LoVo (cell line): ENCODE data around the gene DNAJC5.
"Not testable (repeated sequence)": the region's sequence is repeated elsewhere in the genome, so short reads cannot be mapped to it uniquely, and the experiment has no call there.

Source experiments
- DNase-seq: peaks from one replicate; pipeline ENCODE4 v3.0.0-alpha.2; 2016; ENCODE audit warnings: low spot score

Gene DNAJC5

GRCh38 chr20:63861981-63862901 lies 32.7 kb upstream of the DNAJC5 start:
- DNase-seq: no peak

- no peak for DNase-seq
Observed at GRCh38 chr20:63863021-63863797, 31.7 kb upstream of the DNAJC5 start.

- DNase-seq: peak; percentile 89
Observed at GRCh38 chr20:63863798-63864544, 31.0 kb upstream of the DNAJC5 start.

GRCh38 chr20:63864545-63864977 lies 30.4 kb upstream of the DNAJC5 start:
- no peak for DNase-seq

GRCh38 chr20:63864978-63865640 lies 29.8 kb upstream of the DNAJC5 start, which contains the start of gene TPD52L2:
Gene TPD52L2, plus strand, starts transcription at chr20:63865270. Its CDS starts 96 bp downstream, at chr20:63865366.
- peak; percentile 99 for DNase-seq

GRCh38 chr20:63867042-63867441 lies 27.9 kb upstream of the DNAJC5 start:
- not testable (repeated sequence) for DNase-seq

GRCh38 chr20:63868264-63868663 lies 26.7 kb upstream of the DNAJC5 start:
- no peak for DNase-seq

GRCh38 chr20:63873477-63873971 lies 21.4 kb upstream of the DNAJC5 start:
- no peak for DNase-seq

GRCh38 chr20:63874241-63874640 lies 20.7 kb upstream of the DNAJC5 start:
- DNase-seq: not testable (repeated sequence)

- DNase-seq: no peak
Observed at GRCh38 chr20:63876489-63877036, 18.4 kb upstream of the DNAJC5 start.

GRCh38 chr20:63877755-63878470 lies 17.0 kb upstream of the DNAJC5 start:
- DNase-seq: no peak

- no peak for DNase-seq
Observed at GRCh38 chr20:63878899-63879663, 15.8 kb upstream of the DNAJC5 start.

GRCh38 chr20:63880901-63881300 lies 14.0 kb upstream of the DNAJC5 start:
- DNase-seq: not testable (repeated sequence)

GRCh38 chr20:63881451-63882226 lies 13.3 kb upstream of the DNAJC5 start:
- DNase-seq: no peak

GRCh38 chr20:63882257-63883200 lies 12.4 kb upstream of the DNAJC5 start:
- DNase-seq: no peak

- no peak for DNase-seq
Observed at GRCh38 chr20:63883201-63883593, 11.7 kb upstream of the DNAJC5 start.

GRCh38 chr20:63884506-63885263 lies 10.2 kb upstream of the DNAJC5 start:
- no peak for DNase-seq
